ENCODE results near the gene KLHDC7A. TPM values are rescaled to one million over a fixed set of nuclear protein-coding genes. Genes with fewer than 3 reads are reported as not detected.
A peak's percentile ranks its signal among the peaks of the same experiment; 100 is the strongest.

Gene KLHDC7A
- total RNA-seq, 1 donor from 2014 or later, result not detected

- Histone ChIP-seq H3K36me3 (no peaks in the 10 kb centered on the region), H3K27me3 (no peaks in the 10 kb centered on the region), H3K4me3 (no peak overlapping the region), H3K9me3 (peaks cover 6% of the 10 kb centered on the region), H3K27ac (no peak overlapping the region), H3K4me1 (no peaks in the 10 kb centered on the region)
- intact Hi-C loops (cut with DNase I), result loop anchor here (5.0 kb wide), 1 partner anchor 1021 kb away; no protein-coding TSS in a partner anchor
- TF ChIP-seq POLR2A (IDR thresholded peaks at IDR 0.05) (no peak), POLR2AphosphoS5 (IDR thresholded peaks at IDR 0.05; ENCODE audit: insufficient read depth in 1 of 2, low read depth in 1 of 2) (no peak)
- peak in 1 of 2 donors; percentile 25 for DNase-seq (ENCODE audit: extremely low spot score in 2 of 2)
Measured at GRCh38 chr1:18512883-18513282, 32.2 kb downstream of the KLHDC7A start.

GRCh38 chr1:18513995-18514394, 33.3 kb downstream of the KLHDC7A start:
- Histone ChIP-seq H3K27ac (no peak overlapping the region), H3K27me3 (no peaks in the 10 kb centered on the region), H3K4me1 (no peaks in the 10 kb centered on the region), H3K9me3 (peaks cover 6% of the 10 kb centered on the region), H3K4me3 (no peak overlapping the region), H3K36me3 (no peaks in the 10 kb centered on the region)
- no peak for DNase-seq (ENCODE audit: extremely low spot score in 2 of 2)
- intact Hi-C loops (cut with DNase I), result loop anchor here (5.0 kb wide), 1 partner anchor 1022 kb away; no protein-coding TSS in a partner anchor
- no peak for TF ChIP-seq POLR2AphosphoS5 (IDR thresholded peaks at IDR 0.05; ENCODE audit: insufficient read depth in 1 of 2, low read depth in 1 of 2)
- TF ChIP-seq POLR2A (IDR thresholded peaks at IDR 0.05), result no peak
- TF ChIP-seq CTCF (IDR thresholded peaks at IDR 0.05), result no peak

- TF ChIP-seq POLR2AphosphoS5 (IDR thresholded peaks at IDR 0.05; ENCODE audit: insufficient read depth in 1 of 2, low read depth in 1 of 2) (no peak), POLR2A (IDR thresholded peaks at IDR 0.05) (no peak), CTCF (IDR thresholded peaks at IDR 0.05) (no peak)
- no peaks in the 10 kb centered on the region for H3K27me3 ChIP-seq
- intact Hi-C loops (cut with DNase I), result no loop called here
- H3K9me3 ChIP-seq, result peaks cover 6% of the 10 kb centered on the region
- no peaks in the 10 kb centered on the region for H3K4me1 ChIP-seq
- no peaks in the 10 kb centered on the region for H3K36me3 ChIP-seq
- H3K4me3 ChIP-seq, result no peak overlapping the region
- no peak for DNase-seq (ENCODE audit: extremely low spot score in 2 of 2)
- H3K27ac ChIP-seq, result no peak overlapping the region
Measured at GRCh38 chr1:18515120-18515667, 34.5 kb downstream of the KLHDC7A start.

- DNase-seq (ENCODE audit: extremely low spot score in 2 of 2), result no peak
- H3K4me3 ChIP-seq, result no peak overlapping the region
- H3K4me1 ChIP-seq, result no peaks in the 10 kb centered on the region
- H3K27me3 ChIP-seq, result no peaks in the 10 kb centered on the region
- TF ChIP-seq CTCF (IDR thresholded peaks at IDR 0.05), result no peak
- TF ChIP-seq POLR2A (IDR thresholded peaks at IDR 0.05), result no peak
- no peak for TF ChIP-seq POLR2AphosphoS5 (IDR thresholded peaks at IDR 0.05; ENCODE audit: insufficient read depth in 1 of 2, low read depth in 1 of 2)
- H3K36me3 ChIP-seq, result no peaks in the 10 kb centered on the region
- peaks cover 6% of the 10 kb centered on the region for H3K9me3 ChIP-seq
- H3K27ac ChIP-seq, result no peak overlapping the region
- intact Hi-C loops (cut with DNase I), result no loop called here
Measured at GRCh38 chr1:18516473-18516872, 35.7 kb downstream of the KLHDC7A start.

- TF ChIP-seq POLR2A (IDR thresholded peaks at IDR 0.05), result no peak
- no peak for TF ChIP-seq POLR2AphosphoS5 (IDR thresholded peaks at IDR 0.05; ENCODE audit: insufficient read depth in 1 of 2, low read depth in 1 of 2)
- no peak for TF ChIP-seq CTCF (IDR thresholded peaks at IDR 0.05)
- Histone ChIP-seq H3K4me3 (no peak overlapping the region), H3K4me1 (no peaks in the 10 kb centered on the region), H3K27me3 (no peaks in the 10 kb centered on the region), H3K36me3 (no peaks in the 10 kb centered on the region), H3K27ac (no peak overlapping the region), H3K9me3 (no peaks in the 10 kb centered on the region)
- intact Hi-C loops (cut with DNase I), result no loop called here
- DNase-seq (ENCODE audit: extremely low spot score in 2 of 2), result peak in 1 of 2 donors; percentile 67
Measured at GRCh38 chr1:18526436-18527275, 45.9 kb downstream of the KLHDC7A start.
